OCI-LY3 (cell line): ENCODE results near the gene ZFTA.

ENCODE experiments used
- CTCF ChIP-seq: fragments of 200-600, 300-600 bp; sonication (generic); IDR thresholded peaks from 2 replicates; pipeline ENCODE4 v1.5.1; 2014; ENCODE audit warnings: antibody characterized with exemption, low read length, low read depth
- EZH2phosphoT487 ChIP-seq: fragments of 200-600 bp; shearing (Covaris generic); IDR thresholded peaks from 2 replicates; pipeline ENCODE4 v1.6.1; 2018; ENCODE audit warnings: antibody characterized with exemption, mixed run types, low read depth

- TF ChIP-seq CTCF (no peak), EZH2phosphoT487 (no peak)
Observed at GRCh38 chr11:63764679-63765647, 3.6 kb downstream of the ZFTA start.
